Activated CD8-positive, alpha-beta memory T cell treated with anti-CD3 and anti-CD28 coated beads, Interleukin-2, amount 50 U/mL, for 48 hours (primary cell): ENCODE measurements around the gene MARCHF2.
A peak's percentile ranks its signal among the peaks of the same experiment; 100 is the strongest.
"Not testable (repeated sequence)": the region's sequence is repeated elsewhere in the genome, so short reads cannot be mapped to it uniquely, and the experiment has no call there.

Experiments
- DNase-seq: peaks from one replicate; pipeline ENCODE4 v3.0.0-alpha.2; 2020

The MARCHF2 gene

GRCh38 chr19:8412783-8413628, at the start of gene MARCHF2:
Gene MARCHF2 (plus strand): TSS chr19:8413305. CDS start chr19:8421841, 8,536 bp downstream.
- peak; percentile 98 for DNase-seq

- peak; percentile 81 for DNase-seq
Observed at GRCh38 chr19:8363803-8364771, 49.0 kb upstream of the MARCHF2 start, which contains the start of gene ANGPTL4. Gene ANGPTL4 (plus strand): TSS chr19:8364155. CDS start chr19:8364322, 167 bp downstream.

GRCh38 chr19:8366121-8366581, 47.0 kb upstream of the MARCHF2 start:
- no peak for DNase-seq

- no peak for DNase-seq
Observed at GRCh38 chr19:8366961-8367326, 46.2 kb upstream of the MARCHF2 start.

GRCh38 chr19:8367327-8368001, 45.6 kb upstream of the MARCHF2 start:
- DNase-seq = no peak

- no peak for DNase-seq
Observed at GRCh38 chr19:8370176-8371010, 42.7 kb upstream of the MARCHF2 start.

GRCh38 chr19:8371011-8371804, 41.9 kb upstream of the MARCHF2 start:
- DNase-seq = no peak

GRCh38 chr19:8373867-8374813, 39.0 kb upstream of the MARCHF2 start:
- DNase-seq = no peak

GRCh38 chr19:8375766-8376165, 37.3 kb upstream of the MARCHF2 start:
- DNase-seq = not testable (repeated sequence)

- DNase-seq = not testable (repeated sequence)
Observed at GRCh38 chr19:8376373-8376974, 36.6 kb upstream of the MARCHF2 start.

GRCh38 chr19:8377598-8377997, 35.5 kb upstream of the MARCHF2 start:
- no peak for DNase-seq

- not testable (repeated sequence) for DNase-seq
Observed at GRCh38 chr19:8379156-8379891, 33.8 kb upstream of the MARCHF2 start.

GRCh38 chr19:8384569-8384968, 28.5 kb upstream of the MARCHF2 start:
- DNase-seq = not testable (repeated sequence)

GRCh38 chr19:8385103-8385502, 28.0 kb upstream of the MARCHF2 start:
- not testable (repeated sequence) for DNase-seq

- DNase-seq = not testable (repeated sequence)
Observed at GRCh38 chr19:8385566-8385965, 27.5 kb upstream of the MARCHF2 start.

- DNase-seq = not testable (repeated sequence)
Observed at GRCh38 chr19:8386419-8386818, 26.7 kb upstream of the MARCHF2 start.

- DNase-seq = no peak
Observed at GRCh38 chr19:8386990-8387389, 26.1 kb upstream of the MARCHF2 start.
